Glutamatergic neuron (in vitro differentiated cells): ENCODE data around the gene TNC. TPM values are rescaled to one million over a fixed set of nuclear protein-coding genes. Genes with fewer than 3 reads are reported as not detected.

Experiments
- DNase-seq: peaks from one replicate; pipeline ENCODE4 v3.0.0; 2022
- H3K27ac Mint-ChIP-seq: one replicate; pipeline ENCODE4 v1.8.0; 2020; ENCODE audit warnings: mild to moderate bottlenecking, mixed read lengths, inconsistent platforms; ENCODE audit not compliant: unreplicated experiment
- H3K27me3 Mint-ChIP-seq: one replicate; pipeline ENCODE4 v1.8.0; 2020; ENCODE audit warnings: mild to moderate bottlenecking, moderate library complexity, mixed read lengths, inconsistent platforms; ENCODE audit not compliant: unreplicated experiment
- H3K36me3 Mint-ChIP-seq: one replicate; pipeline ENCODE4 v1.8.0; 2020; ENCODE audit warnings: mild to moderate bottlenecking, mixed read lengths, inconsistent platforms; ENCODE audit not compliant: unreplicated experiment
- H3K4me1 Mint-ChIP-seq: one replicate; pipeline ENCODE4 v1.8.0; 2020; ENCODE audit warnings: mild to moderate bottlenecking, low read depth, mixed read lengths, inconsistent platforms; ENCODE audit not compliant: unreplicated experiment
- H3K4me3 Mint-ChIP-seq: one replicate; pipeline ENCODE4 v1.8.0; 2020; ENCODE audit warnings: mild to moderate bottlenecking, mixed read lengths, inconsistent platforms; ENCODE audit not compliant: unreplicated experiment
- H3K9me3 Mint-ChIP-seq: one replicate; pipeline ENCODE4 v1.8.0; 2020; ENCODE audit warnings: mild to moderate bottlenecking, moderate library complexity, mixed read lengths, inconsistent platforms; ENCODE audit not compliant: unreplicated experiment
- CTCF ChIP-seq: fragments of 200-600 bp; sonication (generic); IDR thresholded peaks from one replicate; pipeline ENCODE4 v1.5.0; 2021; ENCODE audit not compliant: partially characterized antibody, unreplicated experiment
- total RNA-seq: library from RNA; stranded (reverse); fragmentation: NEBNext Ultra II Directional; extraction: Animal tissue kit (Norgen Biotek cat#: 25700); gene quantifications from one replicate; pipeline ENCODE4 v1.2.1, GENCODE V29; 2021; ENCODE audit not compliant: unreplicated experiment

Gene TNC
- total RNA-seq, 1 donor from 2014 or later = 34.5 TPM

GRCh38 chr9:115093520-115093919, 24.4 kb downstream of the TNC start:
- Mint-ChIP-seq H3K9me3 (no peaks in the 10 kb centered on the region), H3K4me3 (no peak overlapping the region), H3K27ac (no peak overlapping the region), H3K27me3 (no peaks in the 10 kb centered on the region), H3K36me3 (no peaks in the 10 kb centered on the region), H3K4me1 (peaks cover 6% of the 10 kb centered on the region)
- DNase-seq = no peak
- TF ChIP-seq CTCF = no peak

- Mint-ChIP-seq H3K9me3 (no peaks in the 10 kb centered on the region), H3K36me3 (no peaks in the 10 kb centered on the region), H3K27me3 (no peaks in the 10 kb centered on the region), H3K4me1 (peaks cover 6% of the 10 kb centered on the region), H3K27ac (no peak overlapping the region), H3K4me3 (no peak overlapping the region)
- no peak for TF ChIP-seq CTCF
- no peak for DNase-seq
Observed at GRCh38 chr9:115090486-115090885, 27.5 kb downstream of the TNC start.

- Mint-ChIP-seq H3K36me3 (no peaks in the 10 kb centered on the region), H3K9me3 (no peaks in the 10 kb centered on the region), H3K27ac (no peak overlapping the region), H3K4me1 (peaks cover 6% of the 10 kb centered on the region), H3K27me3 (peaks cover 2% of the 10 kb centered on the region), H3K4me3 (no peak overlapping the region)
- no peak for DNase-seq
- TF ChIP-seq CTCF = no peak
Observed at GRCh38 chr9:115088860-115089259, 29.1 kb downstream of the TNC start.

GRCh38 chr9:115086886-115087285, 31.1 kb downstream of the TNC start:
- Mint-ChIP-seq H3K9me3 (no peaks in the 10 kb centered on the region), H3K4me1 (peaks cover 6% of the 10 kb centered on the region), H3K36me3 (no peaks in the 10 kb centered on the region), H3K27me3 (peaks cover 2% of the 10 kb centered on the region), H3K4me3 (no peak overlapping the region), H3K27ac (no peak overlapping the region)
- no peak for DNase-seq
- TF ChIP-seq CTCF = no peak

GRCh38 chr9:115086461-115086860, 31.5 kb downstream of the TNC start:
- DNase-seq = no peak
- H3K4me3 Mint-ChIP-seq = no peak overlapping the region
- H3K36me3 Mint-ChIP-seq = no peaks in the 10 kb centered on the region
- no peak overlapping the region for H3K27ac Mint-ChIP-seq
- no peaks in the 10 kb centered on the region for H3K9me3 Mint-ChIP-seq
- peaks cover 2% of the 10 kb centered on the region for H3K4me1 Mint-ChIP-seq
- TF ChIP-seq CTCF = no peak
- H3K27me3 Mint-ChIP-seq = peaks cover 2% of the 10 kb centered on the region
